AG09309 (cell line): Measurements from ENCODE around the gene TMEM163.
"Not testable (repeated sequence)": the region's sequence is repeated elsewhere in the genome, so short reads cannot be mapped to it uniquely, and the experiment has no call there.

ENCODE experiments used
- DNase-seq: peaks from one replicate; pipeline ENCODE4 v3.0.0-alpha.2; 2010; ENCODE audit warnings: low read depth
- H3K4me3 ChIP-seq: 2 replicates; pipeline ENCODE4 v1.5.1; 2011; ENCODE audit warnings: mild to moderate bottlenecking, low read depth, low read length, moderate library complexity; ENCODE audit not compliant: control insufficient read depth
- TF ChIP-seq, protein P1 (sequence below): IDR thresholded peaks from 2 replicates; pipeline ENCODE4 v1.5.1; 2011; ENCODE audit warnings: mild to moderate bottlenecking, low read depth, low read length, inconsistent platforms; ENCODE audit not compliant: insufficient read depth, control insufficient read depth; ENCODE audit errors: missing control alignments

Gene TMEM163

DNA sequence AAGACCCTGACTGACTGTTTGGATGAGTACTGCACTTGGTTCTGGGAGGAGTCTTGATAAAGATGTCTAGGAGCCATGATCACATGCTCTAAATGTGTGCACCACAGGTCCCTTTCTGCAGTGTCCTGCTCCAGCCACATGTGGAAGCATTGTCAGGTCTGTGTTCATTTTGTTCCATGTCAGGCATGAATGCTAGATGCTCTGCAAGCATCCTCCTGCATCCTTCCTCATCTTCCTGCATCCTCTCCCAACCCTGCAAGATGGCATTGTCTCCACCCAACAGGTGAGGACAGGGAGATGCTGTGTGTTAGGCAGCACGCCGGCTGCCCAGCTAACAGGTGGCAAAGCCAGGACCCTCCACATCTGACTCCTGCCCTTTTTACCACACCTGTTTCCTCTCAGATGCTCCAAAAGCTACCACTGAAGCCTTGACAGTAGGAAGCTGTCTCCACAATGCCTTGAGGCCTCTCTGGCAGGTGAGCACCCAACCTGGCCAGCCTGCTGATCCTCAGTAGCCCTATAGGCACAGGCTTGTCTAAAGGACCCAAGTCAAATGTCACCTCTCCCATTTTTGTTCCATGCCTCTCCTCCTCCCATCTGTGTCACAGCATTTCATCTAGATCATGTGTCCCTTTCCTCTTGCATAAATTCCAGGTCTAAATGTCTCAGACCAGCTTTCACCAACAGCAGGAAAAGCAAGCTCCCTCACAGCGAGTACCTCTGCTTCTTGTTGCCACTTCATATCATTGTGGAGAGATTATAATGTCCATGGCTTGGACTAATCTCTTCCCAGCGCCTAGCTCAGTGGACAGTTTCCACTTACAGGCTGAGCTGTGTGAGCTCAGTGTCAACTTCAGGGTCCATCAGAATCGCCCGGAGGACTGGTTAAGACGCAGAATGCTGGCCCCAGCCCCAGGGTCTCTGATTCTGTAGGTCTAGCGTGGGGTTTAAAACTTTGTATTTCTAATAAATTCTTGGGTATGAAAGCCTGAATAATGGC, 55.0 kb downstream of the TMEM163 start:
- TF ChIP-seq, protein P1, sequence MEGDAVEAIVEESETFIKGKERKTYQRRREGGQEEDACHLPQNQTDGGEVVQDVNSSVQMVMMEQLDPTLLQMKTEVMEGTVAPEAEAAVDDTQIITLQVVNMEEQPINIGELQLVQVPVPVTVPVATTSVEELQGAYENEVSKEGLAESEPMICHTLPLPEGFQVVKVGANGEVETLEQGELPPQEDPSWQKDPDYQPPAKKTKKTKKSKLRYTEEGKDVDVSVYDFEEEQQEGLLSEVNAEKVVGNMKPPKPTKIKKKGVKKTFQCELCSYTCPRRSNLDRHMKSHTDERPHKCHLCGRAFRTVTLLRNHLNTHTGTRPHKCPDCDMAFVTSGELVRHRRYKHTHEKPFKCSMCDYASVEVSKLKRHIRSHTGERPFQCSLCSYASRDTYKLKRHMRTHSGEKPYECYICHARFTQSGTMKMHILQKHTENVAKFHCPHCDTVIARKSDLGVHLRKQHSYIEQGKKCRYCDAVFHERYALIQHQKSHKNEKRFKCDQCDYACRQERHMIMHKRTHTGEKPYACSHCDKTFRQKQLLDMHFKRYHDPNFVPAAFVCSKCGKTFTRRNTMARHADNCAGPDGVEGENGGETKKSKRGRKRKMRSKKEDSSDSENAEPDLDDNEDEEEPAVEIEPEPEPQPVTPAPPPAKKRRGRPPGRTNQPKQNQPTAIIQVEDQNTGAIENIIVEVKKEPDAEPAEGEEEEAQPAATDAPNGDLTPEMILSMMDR = no peak
- no peak for DNase-seq
- H3K4me3 ChIP-seq = no peak overlapping the region

DNA sequence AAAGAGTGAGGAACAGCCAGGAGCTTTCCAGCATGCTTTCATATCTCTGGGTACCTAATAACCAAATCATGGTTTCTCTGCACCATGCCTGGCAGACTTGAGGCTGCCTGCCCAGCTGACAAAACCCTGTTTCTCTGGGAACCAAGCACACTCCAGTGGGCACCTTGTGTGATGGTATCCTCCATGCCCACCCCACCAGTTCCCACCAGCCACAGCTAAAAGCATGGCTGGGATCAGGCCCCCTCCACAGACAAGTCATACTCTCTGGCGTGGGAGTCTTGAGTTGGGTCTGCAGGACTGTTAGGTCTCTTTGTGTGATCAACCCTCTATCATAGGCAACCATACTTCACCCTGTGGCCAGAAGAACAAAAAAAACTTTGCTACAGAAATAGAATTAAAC, 56.0 kb downstream of the TMEM163 start:
- H3K4me3 ChIP-seq = no peak overlapping the region
- DNase-seq = no peak
- TF ChIP-seq, protein P1 = no peak

DNA sequence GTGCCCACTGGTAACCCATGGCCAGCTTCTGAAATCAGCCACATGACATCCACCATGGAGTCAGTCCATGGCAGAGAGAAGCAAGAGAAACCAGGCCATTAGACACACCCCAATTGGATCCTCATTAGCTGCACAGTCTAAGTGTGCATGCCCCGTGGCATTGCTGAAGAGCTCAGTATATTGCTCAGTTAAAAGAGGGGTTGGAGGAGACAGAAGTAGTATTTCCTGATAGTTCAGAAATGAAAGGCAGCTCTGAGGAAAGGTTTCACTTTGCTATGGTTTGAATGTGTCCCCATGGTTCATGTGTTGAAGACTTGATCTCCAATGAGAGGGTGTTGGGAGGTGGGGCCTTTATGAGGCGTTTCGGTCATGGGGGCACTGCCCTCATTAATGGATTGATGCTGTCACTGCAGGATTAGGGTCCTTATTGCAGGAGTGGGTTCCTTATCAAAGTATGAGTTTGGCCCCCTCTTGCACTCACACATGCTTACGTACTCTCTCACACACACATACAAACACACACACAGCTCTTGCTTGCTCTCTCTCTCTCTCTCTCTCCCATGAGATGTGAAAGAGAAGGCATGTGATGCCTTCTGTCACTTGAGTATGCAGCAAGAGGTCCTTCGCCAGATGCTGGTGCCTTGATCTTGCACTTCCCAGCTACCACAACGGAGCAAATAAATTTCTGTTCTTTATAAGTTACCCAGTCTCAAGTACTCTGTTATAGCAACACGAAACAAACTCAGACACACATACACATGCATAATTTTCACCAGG, 58.0 kb downstream of the TMEM163 start:
- no peak overlapping the region for H3K4me3 ChIP-seq
- TF ChIP-seq, protein P1 = no peak
- no peak for DNase-seq

DNA sequence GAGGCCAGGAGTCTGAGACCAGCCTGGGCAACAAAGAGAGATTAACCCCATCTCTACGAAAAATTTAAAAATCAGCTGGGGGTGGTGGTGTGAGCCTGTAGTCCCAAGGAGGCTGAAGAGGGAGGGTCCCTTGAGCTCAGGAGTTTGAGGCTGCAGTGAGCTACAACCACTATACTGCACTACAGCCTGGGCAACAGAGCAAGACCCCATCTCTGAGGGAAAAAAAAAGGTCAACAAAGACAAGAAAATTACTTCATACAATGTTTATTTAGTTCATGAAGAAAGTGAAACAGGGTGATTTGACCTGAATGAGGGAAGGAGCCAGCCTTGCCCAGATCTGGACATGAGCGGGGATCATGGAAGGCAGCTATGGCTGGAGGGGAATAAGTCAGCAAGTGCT, 59.1 kb downstream of the TMEM163 start:
- TF ChIP-seq, protein P1 = no peak
- DNase-seq = no peak
- H3K4me3 ChIP-seq = no peak overlapping the region

DNA sequence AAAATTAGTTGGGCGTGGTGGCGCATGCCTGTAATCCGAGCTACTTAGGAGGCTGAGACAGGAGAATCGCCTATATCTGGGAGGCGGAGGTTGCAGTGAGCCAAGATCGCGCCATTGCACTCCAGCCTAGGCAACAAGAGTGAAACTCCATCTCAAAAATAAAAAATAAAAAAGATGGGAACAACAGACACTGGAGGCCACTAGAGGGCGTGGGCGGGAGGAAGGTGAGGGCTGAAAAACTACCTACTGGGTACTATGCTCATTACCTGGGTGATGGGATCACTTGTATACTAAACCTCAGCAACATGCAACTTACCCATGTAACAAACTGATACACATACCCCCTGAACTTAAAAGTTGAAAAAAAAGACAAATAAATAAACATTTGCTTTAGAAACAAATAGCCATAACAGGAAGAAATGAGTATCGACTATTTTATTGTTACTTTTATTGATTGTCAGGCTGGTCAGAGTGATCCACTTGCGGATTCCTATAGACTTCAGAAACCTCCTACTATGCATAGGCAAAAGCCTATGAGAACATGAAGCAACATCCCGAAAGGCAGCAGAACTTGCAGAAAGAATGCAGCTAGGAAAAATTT, 61.0 kb downstream of the TMEM163 start:
- DNase-seq = no peak
- H3K4me3 ChIP-seq = no peak overlapping the region
- TF ChIP-seq, protein P1 = peak; percentile 56

DNA sequence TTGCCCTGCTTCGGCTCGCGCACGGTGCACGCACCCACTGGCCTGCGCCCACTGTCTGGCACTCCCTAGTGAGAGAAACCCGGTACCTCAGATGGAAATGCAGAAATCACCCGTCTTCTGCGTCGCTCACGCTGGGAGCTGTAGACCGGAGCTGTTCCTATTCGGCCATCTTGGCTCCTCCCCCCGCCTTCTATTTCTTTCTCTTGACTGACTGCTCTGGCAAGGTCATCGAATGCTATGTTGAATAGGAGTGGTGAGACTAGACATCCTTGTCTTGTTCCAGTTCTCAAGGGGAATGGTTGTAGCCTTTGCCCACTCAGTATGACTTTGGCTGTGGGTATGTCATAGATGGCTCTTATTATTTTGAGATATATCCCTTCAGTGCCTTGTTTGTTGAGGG, 62.4 kb downstream of the TMEM163 start:
- H3K4me3 ChIP-seq, DNase-seq: not testable (repeated sequence)
